ENCODE results near the gene PGRMC1.

DNA sequence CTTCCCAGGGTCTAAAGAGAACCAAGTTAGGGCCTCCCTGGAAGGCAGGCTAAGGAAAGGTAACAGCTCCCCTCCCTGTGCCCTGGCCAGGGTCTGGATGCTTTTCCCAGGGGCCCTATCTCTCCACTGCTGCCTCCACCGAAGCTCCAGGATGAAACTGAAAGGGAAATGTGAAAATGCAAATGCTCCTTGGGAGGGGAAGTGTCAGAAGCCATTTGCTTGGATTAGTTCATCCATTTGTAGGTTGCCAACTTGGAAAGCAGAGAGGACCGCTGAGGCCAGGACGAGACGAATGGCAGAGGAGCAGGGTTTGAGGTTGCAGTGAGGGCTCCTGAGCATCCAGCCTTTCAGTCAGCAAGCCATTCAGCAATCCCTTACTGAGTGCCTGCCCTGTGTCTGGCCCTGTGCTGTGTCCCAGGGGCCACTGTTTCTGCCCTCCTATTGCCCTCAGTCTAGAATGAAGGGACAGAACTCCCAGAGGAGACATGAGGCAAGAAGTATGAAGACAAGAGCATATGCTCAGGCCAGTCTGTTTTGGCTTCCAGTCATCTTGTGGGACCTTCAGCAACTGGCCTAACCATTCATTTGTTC, 45.9 kb upstream of the PGRMC1 start:
- TF ChIP-seq, protein P1, sequence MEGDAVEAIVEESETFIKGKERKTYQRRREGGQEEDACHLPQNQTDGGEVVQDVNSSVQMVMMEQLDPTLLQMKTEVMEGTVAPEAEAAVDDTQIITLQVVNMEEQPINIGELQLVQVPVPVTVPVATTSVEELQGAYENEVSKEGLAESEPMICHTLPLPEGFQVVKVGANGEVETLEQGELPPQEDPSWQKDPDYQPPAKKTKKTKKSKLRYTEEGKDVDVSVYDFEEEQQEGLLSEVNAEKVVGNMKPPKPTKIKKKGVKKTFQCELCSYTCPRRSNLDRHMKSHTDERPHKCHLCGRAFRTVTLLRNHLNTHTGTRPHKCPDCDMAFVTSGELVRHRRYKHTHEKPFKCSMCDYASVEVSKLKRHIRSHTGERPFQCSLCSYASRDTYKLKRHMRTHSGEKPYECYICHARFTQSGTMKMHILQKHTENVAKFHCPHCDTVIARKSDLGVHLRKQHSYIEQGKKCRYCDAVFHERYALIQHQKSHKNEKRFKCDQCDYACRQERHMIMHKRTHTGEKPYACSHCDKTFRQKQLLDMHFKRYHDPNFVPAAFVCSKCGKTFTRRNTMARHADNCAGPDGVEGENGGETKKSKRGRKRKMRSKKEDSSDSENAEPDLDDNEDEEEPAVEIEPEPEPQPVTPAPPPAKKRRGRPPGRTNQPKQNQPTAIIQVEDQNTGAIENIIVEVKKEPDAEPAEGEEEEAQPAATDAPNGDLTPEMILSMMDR (IDR thresholded peaks at IDR 0.05) = no peak
- no peak for TF ChIP-seq POLR2A (IDR thresholded peaks at IDR 0.05)

Measured in prostate gland (tissue), 2 donors.